ENCODE results near the gene SIGLEC11.
"Not testable (repeated sequence)": the region's sequence is repeated elsewhere in the genome, so short reads cannot be mapped to it uniquely, and the experiment has no call there.

GRCh38 chr19:49960980-49961379, at the start of gene SIGLEC11:
- TF ChIP-seq CTCF, POLR2A, EP300 (IDR thresholded peaks at IDR 0.05): not testable (repeated sequence)
